ENCODE measurements around the gene TNNT1. TPM values are rescaled to one million over a fixed set of nuclear protein-coding genes. Genes with fewer than 3 reads are reported as not detected.

TNNT1 gene
- total RNA-seq, result 0.79 and 3.1 TPM in 2 replicates

GRCh38 chr19:55149078-55150003 is at the start of gene TNNT1:
TSS of gene TNNT1 (minus strand) at chr19:55149206. CDS start at chr19:55147157, 2,049 bp downstream.

GRCh38 chr19:55179606-55180484 is 30.8 kb upstream of the TNNT1 start, which contains the start of gene SYT5:
TSS of gene SYT5 (minus strand) at chr19:55180289. CDS start at chr19:55179041, 1,248 bp downstream.

GRCh38 chr19:55166530-55167268 is 17.7 kb upstream of the TNNT1 start, which contains the start of gene DNAAF3:
TSS of gene DNAAF3 (minus strand) at chr19:55166613. CDS start at chr19:55166413, 200 bp downstream.

GRCh38 chr19:55157064-55157908 is 8.3 kb upstream of the TNNT1 start, which contains the start of gene TNNI3:
TSS of gene TNNI3 (minus strand) at chr19:55157732. CDS start at chr19:55157589, 143 bp downstream.

GRCh38 chr19:55116859-55117662 is 31.9 kb downstream of the TNNT1 start, which contains the start of gene PPP1R12C:
TSS of gene PPP1R12C (minus strand) at chr19:55117637. CDS start at chr19:55117543, 94 bp downstream.

Other genes starting within 250 kb of the TNNT1 start
- not detected in 2 replicates for gene NCR1, start 243.1 kb downstream of the TNNT1 start, total RNA-seq
- gene NLRP7, start 201.7 kb downstream of the TNNT1 start, total RNA-seq, result not detected in 2 replicates
- gene NLRP2, start 182.8 kb downstream of the TNNT1 start, total RNA-seq, result 0.25 and 1.4 TPM in 2 replicates
- not detected in 2 replicates for gene GP6, start 110.9 kb downstream of the TNNT1 start, total RNA-seq
- gene RDH13, start 86.1 kb downstream of the TNNT1 start, total RNA-seq, result 8.1 and 8.8 TPM in 2 replicates
- gene EPS8L1, start 73.3 kb downstream of the TNNT1 start, total RNA-seq, result 12.6 and 14.7 TPM in 2 replicates
- 58.8 and 64.1 TPM in 2 replicates for gene PPP1R12C, start 31.6 kb downstream of the TNNT1 start, total RNA-seq
- gene TNNI3, start 8.5 kb upstream of the TNNT1 start, total RNA-seq, result not detected in 2 replicates
- 0.79 and 1.8 TPM in 2 replicates for gene DNAAF3, start 17.4 kb upstream of the TNNT1 start, total RNA-seq
- gene SYT5, start 31.1 kb upstream of the TNNT1 start, total RNA-seq, result not detected in 2 replicates
- gene PTPRH, start 60.3 kb upstream of the TNNT1 start, total RNA-seq, result 3.1 and 5.3 TPM in 2 replicates
- 0.27 and 1.7 TPM in 2 replicates for gene TMEM86B, start 79.6 kb upstream of the TNNT1 start, total RNA-seq
- gene PPP6R1, start 109.8 kb upstream of the TNNT1 start, total RNA-seq, result 44.7 and 51.5 TPM in 2 replicates
- 44.3 and 63.8 TPM in 2 replicates for gene HSPBP1, start 130.9 kb upstream of the TNNT1 start, total RNA-seq
- gene BRSK1, start 134.8 kb upstream of the TNNT1 start, total RNA-seq, result 0.25 and 0.27 TPM in 2 replicates
- not detected in 2 replicates for gene TMEM150B, start 176.1 kb upstream of the TNNT1 start, total RNA-seq
- gene KMT5C, start 190.7 kb upstream of the TNNT1 start, total RNA-seq, result 6.3 and 6.6 TPM in 2 replicates
- not detected in 2 replicates for gene COX6B2, start 205.5 kb upstream of the TNNT1 start, total RNA-seq
- gene GARIN5B, start 214.1 kb upstream of the TNNT1 start, total RNA-seq, result not detected in 2 replicates
- not detected in 2 replicates for gene IL11, start 221.3 kb upstream of the TNNT1 start, total RNA-seq
- gene TMEM190, start 227.6 kb upstream of the TNNT1 start, total RNA-seq, result not detected in 2 replicates
- gene TMEM238, start 235.1 kb upstream of the TNNT1 start, total RNA-seq, result not detected in 2 replicates
- gene RPL28, start 236.7 kb upstream of the TNNT1 start, total RNA-seq, result 251 and 353 TPM in 2 replicates